ENCODE data around the gene ATAD3A. TPM values are rescaled to one million over a fixed set of nuclear protein-coding genes. Genes with fewer than 3 reads are reported as not detected.

The ATAD3A gene
- total RNA-seq, 1 donor from 2014 or later = 21.9 TPM

- no peak for TF ChIP-seq POLR2A (IDR thresholded peaks at IDR 0.05)
- no peak for TF ChIP-seq POLR2AphosphoS5 (IDR thresholded peaks at IDR 0.05; ENCODE audit: insufficient read depth in 1 of 2, low read depth in 1 of 2)
- no peak for TF ChIP-seq CTCF (IDR thresholded peaks at IDR 0.05)
- Histone ChIP-seq H3K4me1 (peaks cover 12% of the 10 kb centered on the region), H3K9me3 (no peaks in the 10 kb centered on the region), H3K4me3 (no peak overlapping the region), H3K27ac (no peak overlapping the region), H3K36me3 (no peaks in the 10 kb centered on the region), H3K27me3 (no peaks in the 10 kb centered on the region)
- DNase-seq (ENCODE audit: extremely low spot score in 2 of 2) = no peak
- intact Hi-C loops (cut with DNase I) = no loop called here
Observed at GRCh38 chr1:1550591-1551432, 38.9 kb downstream of the ATAD3A start.

- intact Hi-C loops (cut with DNase I) = no loop called here
Observed at GRCh38 chr1:1551524-1552262, 39.7 kb downstream of the ATAD3A start.

GRCh38 chr1:1552263-1552639 lies 40.3 kb downstream of the ATAD3A start:
- Histone ChIP-seq H3K27ac (no peak overlapping the region), H3K4me3 (no peak overlapping the region), H3K36me3 (no peaks in the 10 kb centered on the region), H3K27me3 (no peaks in the 10 kb centered on the region), H3K4me1 (peaks cover 12% of the 10 kb centered on the region), H3K9me3 (no peaks in the 10 kb centered on the region)
- no peak for DNase-seq (ENCODE audit: extremely low spot score in 2 of 2)
- intact Hi-C loops (cut with DNase I) = no loop called here
- no peak for TF ChIP-seq POLR2A (IDR thresholded peaks at IDR 0.05)
- TF ChIP-seq CTCF (IDR thresholded peaks at IDR 0.05) = no peak
- TF ChIP-seq POLR2AphosphoS5 (IDR thresholded peaks at IDR 0.05; ENCODE audit: insufficient read depth in 1 of 2, low read depth in 1 of 2) = no peak

More at GRCh38 chr1:1551524-1552262, 39.7 kb downstream of the ATAD3A start:
- no peak for DNase-seq (ENCODE audit: extremely low spot score in 2 of 2)
- H3K9me3 ChIP-seq = no peaks in the 10 kb centered on the region
- no peaks in the 10 kb centered on the region for H3K27me3 ChIP-seq
- H3K36me3 ChIP-seq = no peaks in the 10 kb centered on the region
- H3K27ac ChIP-seq = no peak overlapping the region
- no peak overlapping the region for H3K4me3 ChIP-seq
- TF ChIP-seq CTCF (IDR thresholded peaks at IDR 0.05) (no peak), POLR2A (IDR thresholded peaks at IDR 0.05) (no peak), POLR2AphosphoS5 (IDR thresholded peaks at IDR 0.05; ENCODE audit: insufficient read depth in 1 of 2, low read depth in 1 of 2) (no peak)
- H3K4me1 ChIP-seq = peaks cover 12% of the 10 kb centered on the region

GRCh38 chr1:1553821-1554494 lies 42.0 kb downstream of the ATAD3A start:
- DNase-seq (ENCODE audit: extremely low spot score in 2 of 2) = no peak
- Histone ChIP-seq H3K36me3 (no peaks in the 10 kb centered on the region), H3K4me1 (peaks cover 12% of the 10 kb centered on the region), H3K27ac (no peak overlapping the region), H3K9me3 (no peaks in the 10 kb centered on the region), H3K27me3 (no peaks in the 10 kb centered on the region), H3K4me3 (no peak overlapping the region)
- intact Hi-C loops (cut with DNase I) = loop anchor here (1.0 kb wide), 1 partner anchor 31 kb away; no protein-coding TSS in a partner anchor
- TF ChIP-seq POLR2AphosphoS5 (IDR thresholded peaks at IDR 0.05; ENCODE audit: insufficient read depth in 1 of 2, low read depth in 1 of 2) (no peak), CTCF (IDR thresholded peaks at IDR 0.05) (no peak), POLR2A (IDR thresholded peaks at IDR 0.05) (no peak)

Data from vagina (tissue), 2 donors.